Measurements from ENCODE around the gene MINDY1.

The MINDY1 gene

DNA sequence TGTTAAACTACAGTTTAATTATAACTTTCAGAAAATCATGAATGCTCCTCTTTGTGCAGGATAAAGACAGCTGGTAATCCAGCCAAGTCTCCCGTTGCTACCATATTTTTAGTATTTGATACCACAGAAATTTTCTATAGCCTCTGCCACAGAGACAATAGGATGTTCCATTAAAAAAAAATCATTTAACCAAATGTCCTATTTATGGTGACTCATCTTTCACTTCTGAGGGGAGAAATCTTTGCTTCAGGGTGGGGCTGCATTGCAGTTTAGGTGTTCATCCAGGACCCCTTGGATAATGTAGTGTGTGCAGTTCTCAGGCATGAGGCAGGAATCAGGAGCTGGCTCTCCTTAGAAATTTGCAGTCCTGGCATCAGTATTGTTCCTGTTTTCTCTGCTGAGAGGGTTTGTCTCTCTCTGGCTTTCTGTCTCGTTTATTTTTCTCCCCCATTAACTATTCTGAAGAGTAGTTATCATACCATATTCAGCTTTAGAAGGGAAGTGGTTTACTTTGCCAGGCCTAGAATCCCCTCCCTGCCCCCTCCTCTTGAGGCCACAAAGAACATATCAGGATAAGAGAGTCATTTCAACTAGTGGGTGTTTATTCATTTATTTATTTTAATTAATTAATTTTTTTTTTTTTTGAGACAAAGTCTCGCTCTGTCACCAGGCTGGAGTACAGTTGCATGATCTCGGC lies 4.6 kb upstream of the MINDY1 start:
- DNase-seq (ENCODE audit: low read depth): no peak

DNA sequence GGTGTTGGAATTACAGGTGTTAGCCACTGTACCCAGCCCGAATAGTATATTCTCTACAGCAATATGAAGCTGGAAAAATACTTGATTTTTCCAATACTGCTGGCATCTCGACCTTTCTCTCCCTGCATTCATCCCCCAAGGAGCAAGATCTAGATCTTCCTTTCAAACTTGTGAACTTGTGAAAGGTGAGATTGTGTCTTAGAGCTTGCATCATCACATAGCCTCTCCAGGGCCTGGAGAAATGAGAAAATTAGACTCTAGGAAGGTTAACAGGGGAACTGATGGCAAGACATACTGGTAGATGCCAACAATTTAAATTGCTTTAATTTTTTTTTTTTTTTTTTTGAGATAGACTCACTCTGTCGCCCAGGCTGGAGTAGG lies 3.6 kb upstream of the MINDY1 start:
- DNase-seq (ENCODE audit: low read depth): no peak

DNA sequence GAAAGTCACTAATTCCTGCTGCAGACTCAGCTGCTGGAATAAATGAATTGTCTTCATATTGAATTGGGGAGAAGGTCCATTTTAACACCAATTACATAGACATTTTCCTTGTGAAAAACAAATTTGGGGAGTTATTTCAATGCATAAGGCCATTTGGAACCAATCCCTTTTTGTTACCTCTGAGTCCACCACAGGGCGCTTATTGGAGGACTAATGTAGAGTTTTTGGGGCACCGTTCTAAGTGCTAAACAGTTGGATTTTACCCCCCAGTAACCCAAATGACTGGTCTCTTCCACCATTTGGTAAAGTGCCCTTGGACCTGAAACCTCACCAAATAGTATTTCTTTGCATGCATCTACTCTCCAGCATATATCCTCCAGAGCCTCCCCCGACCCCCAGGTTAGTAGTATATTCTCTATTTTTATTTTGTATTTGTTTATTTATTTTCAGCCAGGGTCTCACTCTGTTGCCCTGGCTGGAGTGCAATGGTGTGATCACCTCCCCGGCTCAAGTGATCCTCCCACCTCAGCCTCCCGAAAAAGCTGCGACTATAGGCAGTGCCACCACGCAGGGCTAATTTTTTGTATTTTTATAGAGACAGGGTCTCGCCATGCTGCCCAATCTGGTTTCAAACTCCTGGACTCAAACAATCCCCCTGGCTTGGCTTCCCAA lies 3.1 kb upstream of the MINDY1 start:
- no peak for DNase-seq (ENCODE audit: low read depth)

GRCh38 chr1:151009206-151009587 lies 2.5 kb upstream of the MINDY1 start:
- DNase-seq (ENCODE audit: low read depth): no peak

DNA sequence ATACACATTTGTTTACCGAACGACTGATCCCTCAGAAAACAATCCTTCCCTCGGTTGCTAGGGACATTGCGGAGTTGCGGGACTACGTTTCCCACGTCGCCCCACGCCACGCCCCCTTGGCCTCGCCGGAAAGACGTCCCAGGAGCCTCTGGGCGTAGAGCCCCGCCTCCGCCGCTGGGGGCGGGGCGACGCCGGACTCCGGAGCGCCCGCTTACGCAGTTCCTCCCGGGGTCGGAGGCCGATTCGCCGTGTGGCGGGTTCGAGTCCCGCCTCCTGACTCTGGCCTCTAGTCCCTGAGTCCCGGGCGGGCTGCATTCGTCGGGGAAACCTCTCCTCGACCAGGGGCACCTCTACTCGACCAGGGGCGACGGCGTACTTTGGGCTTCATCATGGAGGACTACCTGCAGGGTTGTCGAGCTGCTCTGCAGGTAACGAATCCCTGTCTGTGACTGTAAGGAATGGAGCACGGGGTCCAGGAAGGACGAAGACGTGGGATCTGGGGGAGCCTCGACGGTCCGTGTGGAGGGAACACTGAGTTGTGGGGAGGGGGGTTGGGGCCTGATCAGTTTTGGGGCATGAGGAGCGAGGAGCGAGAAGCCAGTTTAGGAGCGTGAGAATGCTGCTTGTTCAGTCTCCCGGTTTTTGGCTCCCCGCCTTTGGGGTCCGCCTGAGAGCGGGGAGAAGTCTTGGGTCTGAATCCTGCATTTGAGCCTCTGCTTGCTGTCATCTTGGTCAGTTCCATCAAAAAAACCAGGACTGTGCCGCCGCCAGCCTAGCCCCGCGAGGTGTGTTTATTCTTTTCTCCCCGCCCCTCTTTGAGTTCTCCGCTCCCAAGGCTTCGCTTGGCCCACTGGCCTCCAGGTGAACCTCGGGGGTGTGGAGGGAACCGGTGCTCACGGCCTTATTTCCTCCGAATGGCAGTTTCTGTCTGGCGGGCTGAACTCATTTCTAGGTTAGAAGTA lies 1.8 kb upstream of the MINDY1 start, which contains the start of gene PRUNE1:
Gene PRUNE1, plus strand, starts transcription at position 206 of the 962 bp plus-strand sequence. Its CDS starts 184 bp downstream, at position 390.
- peak; percentile 94 for DNase-seq (ENCODE audit: low read depth)

- no peak for DNase-seq (ENCODE audit: low read depth)
Observed at GRCh38 chr1:151007853-151008243, 1.1 kb upstream of the MINDY1 start.

DNA sequence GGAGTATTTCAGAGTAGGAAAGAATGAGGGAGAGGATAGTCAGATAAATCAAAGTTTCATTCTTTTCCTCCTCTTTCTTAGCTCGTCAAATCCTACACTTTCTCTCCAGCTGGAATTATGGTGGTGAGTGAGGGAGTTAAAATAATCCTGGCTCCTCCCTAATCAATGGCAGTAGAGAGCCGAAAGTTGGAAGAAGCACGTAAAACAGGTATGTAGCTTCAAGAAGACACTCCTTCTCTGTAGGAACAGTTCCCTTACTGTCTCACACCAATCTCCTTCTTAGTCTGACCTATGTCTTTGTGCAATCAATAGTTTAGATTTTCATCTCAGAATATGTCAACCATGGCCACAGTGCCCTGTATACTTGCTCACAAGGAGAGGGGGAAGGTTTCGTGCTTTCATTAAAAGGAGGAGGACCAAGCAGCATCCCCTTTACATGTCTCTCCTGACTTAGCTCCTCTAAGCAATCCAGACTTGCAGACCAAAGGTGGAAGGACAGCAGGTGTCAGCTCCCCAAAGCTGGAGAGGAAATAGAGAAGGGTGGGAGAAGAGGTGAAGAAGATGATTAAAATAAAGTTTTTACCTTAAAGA lies 878 bp downstream of the MINDY1 start:
- no peak for DNase-seq (ENCODE audit: low read depth)

DNA sequence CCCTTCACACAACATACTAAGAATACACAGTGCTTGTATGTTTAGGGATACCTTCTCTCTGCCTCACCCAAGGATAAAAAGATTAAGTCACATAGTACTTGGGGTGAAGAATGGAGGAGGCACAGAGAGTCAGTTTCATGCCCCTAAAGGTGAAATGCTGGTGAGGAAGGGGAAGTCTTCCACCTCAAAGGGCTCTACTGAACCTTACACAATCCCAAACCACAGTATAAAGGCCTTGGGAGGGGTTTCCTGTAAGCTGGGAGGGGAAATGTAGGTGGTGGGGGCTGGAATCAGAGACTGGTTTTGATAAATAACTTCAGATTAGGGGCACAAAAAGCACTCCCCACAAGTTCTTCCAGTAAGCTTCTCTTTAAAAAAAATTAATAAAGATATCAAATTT lies 3.5 kb downstream of the MINDY1 start:
- no peak for DNase-seq (ENCODE audit: low read depth)

DNA sequence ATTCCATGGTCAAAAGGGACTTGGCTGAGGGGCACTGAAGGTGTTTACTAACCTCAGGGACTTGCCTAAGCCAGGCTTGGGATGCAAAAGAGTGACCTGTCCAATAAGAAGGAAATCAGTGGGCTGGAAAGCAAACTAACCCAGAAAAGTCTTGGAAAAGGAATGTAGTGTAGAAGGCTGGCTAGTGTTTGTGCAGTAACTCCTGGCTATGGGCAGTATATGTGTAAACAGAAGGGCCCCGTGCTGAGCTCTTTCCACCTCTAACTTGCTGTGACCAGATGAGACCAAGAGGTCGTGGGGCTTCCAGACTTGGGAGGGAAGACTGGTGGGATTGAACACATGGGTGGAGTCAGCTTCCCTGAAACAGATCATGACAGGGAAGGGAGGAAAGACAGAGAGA lies 4.1 kb downstream of the MINDY1 start:
- DNase-seq (ENCODE audit: low read depth): no peak

DNA sequence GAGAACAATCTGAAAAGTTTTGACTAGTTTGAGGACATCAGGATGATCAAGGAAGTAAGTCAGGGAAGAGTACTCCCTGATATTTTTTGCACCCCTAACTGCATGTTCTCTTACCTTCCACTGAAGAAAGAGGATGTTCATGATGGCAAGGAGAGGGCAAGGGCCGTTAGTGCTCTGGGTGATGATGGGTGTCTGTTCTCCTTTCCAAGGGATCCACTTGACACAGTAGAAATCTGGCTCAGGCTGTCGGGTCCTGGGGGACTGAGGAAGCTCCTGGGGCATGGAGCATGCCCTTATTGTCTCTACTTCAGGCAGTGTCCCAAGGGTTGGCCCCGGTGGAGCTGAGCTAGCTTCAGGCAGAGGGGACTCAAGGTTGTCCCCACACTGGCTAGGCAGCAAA lies 4.7 kb downstream of the MINDY1 start:
- no peak for DNase-seq (ENCODE audit: low read depth)

- DNase-seq (ENCODE audit: low read depth): no peak
Observed at GRCh38 chr1:151001602-151002001, 5.1 kb downstream of the MINDY1 start.

- DNase-seq (ENCODE audit: low read depth): no peak
Observed at GRCh38 chr1:151000408-151000807, 6.3 kb downstream of the MINDY1 start.

DNA sequence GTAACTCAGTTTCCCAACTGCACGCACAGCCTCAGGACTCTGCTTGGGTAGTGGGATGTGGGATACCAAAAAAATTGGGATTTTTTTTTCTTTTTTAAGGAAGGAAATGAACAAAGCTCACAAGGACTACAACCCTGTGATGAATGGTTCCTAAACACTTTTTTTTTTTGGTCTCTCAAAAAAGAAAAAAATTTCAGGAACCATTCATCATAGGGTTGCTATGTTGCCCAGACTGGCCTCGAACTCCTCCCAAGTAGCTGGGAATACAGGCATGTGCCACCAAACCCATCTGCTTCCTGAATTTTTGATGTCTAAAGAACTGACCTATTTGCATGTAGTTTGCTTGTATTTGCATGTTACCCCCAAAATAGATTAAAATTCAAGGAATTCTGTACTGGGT lies 6.8 kb downstream of the MINDY1 start:
- no peak for DNase-seq (ENCODE audit: low read depth)

GRCh38 chr1:150999051-150999674 lies 7.5 kb downstream of the MINDY1 start:
- no peak for DNase-seq (ENCODE audit: low read depth)

DNA sequence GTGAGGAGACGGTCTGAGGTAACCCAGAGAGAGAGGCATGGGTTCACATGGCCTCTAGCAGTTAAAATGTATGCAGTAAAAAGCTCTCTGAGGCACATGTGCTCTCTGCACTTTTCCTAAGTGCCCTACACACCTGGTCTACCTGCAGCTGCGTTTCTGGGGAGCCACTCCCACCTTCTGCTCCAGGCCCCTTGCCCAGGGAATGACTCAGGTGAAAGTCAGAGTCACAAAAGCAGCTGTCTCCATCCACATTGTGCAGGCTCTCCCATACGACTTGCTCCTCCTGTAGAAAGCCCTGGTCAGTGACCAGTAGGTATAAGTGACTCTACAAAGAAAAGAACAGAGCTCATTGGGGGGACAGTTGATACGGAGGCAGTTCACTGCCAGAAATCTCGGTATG lies 8.8 kb downstream of the MINDY1 start:
- no peak for DNase-seq (ENCODE audit: low read depth)

GRCh38 chr1:150997126-150997872 lies 9.4 kb downstream of the MINDY1 start:
- no peak for DNase-seq (ENCODE audit: low read depth)

DNA sequence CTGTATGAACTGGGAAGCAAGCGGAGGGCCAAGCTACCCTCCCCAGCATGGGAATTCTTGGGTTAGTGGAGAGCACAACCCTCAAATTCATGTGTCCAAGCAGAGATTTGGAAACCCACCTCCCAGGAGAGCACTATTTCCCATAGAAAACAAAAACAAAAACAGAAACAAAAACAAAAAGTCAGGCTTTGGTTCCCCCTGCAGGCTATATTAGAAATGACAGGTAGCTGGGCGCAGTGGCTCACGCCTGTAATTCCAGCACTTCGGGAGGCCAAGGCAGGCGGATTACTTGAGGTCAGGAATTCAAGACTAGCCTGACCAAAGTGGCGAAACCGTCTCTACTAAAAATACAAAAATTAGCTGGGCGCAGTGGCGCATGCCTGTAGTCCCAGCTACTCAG lies 10.8 kb downstream of the MINDY1 start:
- peak; percentile 15 for DNase-seq (ENCODE audit: low read depth)

GRCh38 chr1:150995460-150995859 lies 11.2 kb downstream of the MINDY1 start:
- no peak for DNase-seq (ENCODE audit: low read depth)

GRCh38 chr1:150994248-150994647 lies 12.5 kb downstream of the MINDY1 start:
- DNase-seq (ENCODE audit: low read depth): no peak

- DNase-seq (ENCODE audit: low read depth): no peak
Observed at GRCh38 chr1:150992626-150993025, 14.1 kb downstream of the MINDY1 start.

DNA sequence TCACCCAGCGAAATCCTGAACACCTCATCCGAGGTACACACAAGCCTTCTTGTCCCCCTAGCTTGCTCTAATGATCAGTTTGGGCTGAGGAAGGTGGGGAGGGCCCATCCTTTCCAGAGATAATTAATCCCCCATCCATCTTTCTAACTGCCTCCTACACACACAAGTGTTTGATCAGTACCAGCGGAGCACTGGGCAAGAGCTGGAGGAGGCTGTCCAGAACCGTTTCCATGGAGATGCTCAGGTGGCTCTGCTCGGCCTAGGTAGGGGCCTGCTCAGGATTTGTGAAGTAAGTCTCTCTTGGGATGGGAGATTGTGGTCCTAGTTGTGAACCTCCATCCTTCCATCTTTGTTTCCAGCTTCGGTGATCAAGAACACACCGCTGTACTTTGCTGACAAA lies 18.8 kb downstream of the MINDY1 start:
- DNase-seq (ENCODE audit: low read depth): no peak
